Kidney epithelial cell (primary cell): Measurements from ENCODE around the gene PPIL4. TPM values are rescaled to one million over a fixed set of nuclear protein-coding genes. Genes with fewer than 3 reads are reported as not detected.

Experiments
- DNase-seq: peaks from one replicate; pipeline ENCODE4 v3.0.0-alpha.2; 2010; ENCODE audit warnings: low read depth
- H3K27me3 ChIP-seq: 2 replicates; pipeline ENCODE4 v1.6.0; 2011; ENCODE audit warnings: low read length; ENCODE audit not compliant: control insufficient read depth, insufficient read depth
- H3K36me3 ChIP-seq: 2 replicates; pipeline ENCODE4 v1.5.1; 2011; ENCODE audit warnings: low read length; ENCODE audit not compliant: control insufficient read depth, insufficient read depth
- H3K4me3 ChIP-seq: 2 replicates; pipeline ENCODE4 v1.5.1; 2011; ENCODE audit warnings: low read depth, mild to moderate bottlenecking, control low read depth, low read length
- total RNA-seq: library from RNA; depleted of rRNA; stranded (reverse); fragments of >200 nt; gene quantifications from 2 replicates; pipeline ENCODE4 v1.2.3, GENCODE V29; 2015
- TF ChIP-seq, protein P1 (sequence below): IDR thresholded peaks from 2 replicates; pipeline ENCODE4 v1.5.1; 2011; ENCODE audit warnings: mild to moderate bottlenecking, moderate library complexity, low read length, control low read depth, inconsistent platforms; ENCODE audit not compliant: insufficient read depth, poor library complexity, severe bottlenecking

Gene PPIL4
- total RNA-seq, 1 donor from 2014 or later = 34.6 TPM

DNA sequence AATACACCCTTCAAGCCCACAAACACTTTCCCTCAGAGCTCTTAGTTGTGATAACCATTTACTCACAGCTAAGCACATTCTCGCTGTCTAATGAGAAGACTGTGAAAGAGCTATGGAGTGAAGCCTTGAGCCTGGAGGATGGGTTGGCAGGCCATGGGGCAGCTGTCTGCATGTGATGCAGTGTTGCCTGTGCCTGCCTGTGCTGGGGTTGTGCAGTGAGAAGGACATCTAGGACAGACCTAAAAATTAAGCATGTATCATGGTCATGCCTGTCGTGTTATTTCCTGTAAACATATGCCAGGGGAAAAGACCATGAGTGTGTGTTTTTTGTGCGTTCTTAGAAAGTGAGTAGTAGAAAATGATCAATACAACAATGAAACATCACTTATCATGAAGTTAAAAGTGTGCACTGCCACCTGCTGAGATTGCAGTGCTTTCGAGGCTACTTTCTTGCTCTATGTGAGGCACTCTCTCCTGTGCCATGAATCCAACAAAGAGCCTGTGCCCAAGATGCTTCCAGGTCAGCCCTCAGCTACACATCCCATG lies 53.0 kb downstream of the PPIL4 start:
- Histone ChIP-seq H3K4me3 (no peak overlapping the region), H3K36me3 (no peaks in the 10 kb centered on the region), H3K27me3 (no peaks in the 10 kb centered on the region)
- TF ChIP-seq, protein P1, sequence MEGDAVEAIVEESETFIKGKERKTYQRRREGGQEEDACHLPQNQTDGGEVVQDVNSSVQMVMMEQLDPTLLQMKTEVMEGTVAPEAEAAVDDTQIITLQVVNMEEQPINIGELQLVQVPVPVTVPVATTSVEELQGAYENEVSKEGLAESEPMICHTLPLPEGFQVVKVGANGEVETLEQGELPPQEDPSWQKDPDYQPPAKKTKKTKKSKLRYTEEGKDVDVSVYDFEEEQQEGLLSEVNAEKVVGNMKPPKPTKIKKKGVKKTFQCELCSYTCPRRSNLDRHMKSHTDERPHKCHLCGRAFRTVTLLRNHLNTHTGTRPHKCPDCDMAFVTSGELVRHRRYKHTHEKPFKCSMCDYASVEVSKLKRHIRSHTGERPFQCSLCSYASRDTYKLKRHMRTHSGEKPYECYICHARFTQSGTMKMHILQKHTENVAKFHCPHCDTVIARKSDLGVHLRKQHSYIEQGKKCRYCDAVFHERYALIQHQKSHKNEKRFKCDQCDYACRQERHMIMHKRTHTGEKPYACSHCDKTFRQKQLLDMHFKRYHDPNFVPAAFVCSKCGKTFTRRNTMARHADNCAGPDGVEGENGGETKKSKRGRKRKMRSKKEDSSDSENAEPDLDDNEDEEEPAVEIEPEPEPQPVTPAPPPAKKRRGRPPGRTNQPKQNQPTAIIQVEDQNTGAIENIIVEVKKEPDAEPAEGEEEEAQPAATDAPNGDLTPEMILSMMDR = no peak
- no peak for DNase-seq

DNA sequence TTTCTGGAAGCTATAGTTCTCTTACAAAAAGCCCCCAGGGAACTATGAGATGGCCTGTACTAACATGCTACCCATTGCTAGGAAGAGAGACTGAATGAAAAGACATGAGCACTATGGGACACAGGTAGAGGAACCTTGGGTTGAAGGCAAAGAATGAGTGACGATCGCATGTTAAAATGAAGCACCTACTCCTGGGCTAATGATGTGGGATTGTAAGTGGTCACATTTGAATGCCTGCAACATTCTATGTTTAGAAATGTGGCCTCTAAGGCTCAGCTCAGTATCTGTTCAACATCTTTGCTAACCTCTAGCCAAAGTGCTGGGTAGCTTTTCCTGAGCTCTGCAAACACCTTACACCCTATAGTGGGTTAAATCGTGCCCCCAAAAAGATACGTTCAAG lies 55.9 kb downstream of the PPIL4 start:
- H3K4me3 ChIP-seq = no peak overlapping the region
- H3K27me3 ChIP-seq = no peaks in the 10 kb centered on the region
- DNase-seq = no peak
- TF ChIP-seq, protein P1 = no peak
- no peaks in the 10 kb centered on the region for H3K36me3 ChIP-seq

DNA sequence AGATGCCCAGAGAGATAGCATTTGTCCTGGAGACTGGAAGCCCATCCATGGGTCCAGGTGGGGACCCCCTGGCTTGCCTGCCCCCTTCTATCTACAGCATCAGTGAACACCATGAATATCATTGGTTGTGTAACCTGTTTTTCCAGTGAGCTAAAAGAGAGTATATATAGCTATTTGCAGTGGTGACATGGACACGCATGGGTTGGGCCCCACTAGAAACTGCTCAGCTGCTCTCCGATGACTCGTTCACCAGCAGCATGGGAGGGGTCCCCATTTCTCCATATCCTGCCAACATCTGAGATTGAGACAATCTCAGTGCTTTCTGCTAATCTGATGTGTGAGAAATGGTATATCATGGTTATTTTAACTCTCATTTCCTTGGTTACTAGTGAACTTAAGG lies 57.0 kb downstream of the PPIL4 start:
- no peak for DNase-seq
- no peak overlapping the region for H3K4me3 ChIP-seq
- no peaks in the 10 kb centered on the region for H3K36me3 ChIP-seq
- TF ChIP-seq, protein P1 = no peak
- H3K27me3 ChIP-seq = no peaks in the 10 kb centered on the region

DNA sequence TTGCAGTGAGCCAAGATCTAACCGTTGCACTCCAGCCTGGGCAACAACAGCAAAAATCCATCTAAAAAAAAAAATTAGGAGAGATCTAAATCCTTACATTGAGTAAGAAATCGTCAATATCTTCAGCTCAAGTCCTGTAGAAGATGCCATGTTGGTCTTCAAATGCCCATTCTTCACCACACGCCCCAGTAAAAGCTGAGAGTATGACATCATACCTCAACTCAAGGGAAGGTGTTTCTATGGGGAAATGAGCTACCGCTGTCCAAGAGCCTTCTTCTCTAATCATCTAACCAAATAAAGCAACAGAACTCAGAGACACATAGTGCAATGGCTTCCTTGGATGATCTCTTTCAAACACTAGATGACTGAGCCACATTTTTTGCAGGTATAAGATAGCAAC lies 58.5 kb downstream of the PPIL4 start:
- TF ChIP-seq, protein P1 = no peak
- no peaks in the 10 kb centered on the region for H3K36me3 ChIP-seq
- no peaks in the 10 kb centered on the region for H3K27me3 ChIP-seq
- DNase-seq = no peak
- no peak overlapping the region for H3K4me3 ChIP-seq

DNA sequence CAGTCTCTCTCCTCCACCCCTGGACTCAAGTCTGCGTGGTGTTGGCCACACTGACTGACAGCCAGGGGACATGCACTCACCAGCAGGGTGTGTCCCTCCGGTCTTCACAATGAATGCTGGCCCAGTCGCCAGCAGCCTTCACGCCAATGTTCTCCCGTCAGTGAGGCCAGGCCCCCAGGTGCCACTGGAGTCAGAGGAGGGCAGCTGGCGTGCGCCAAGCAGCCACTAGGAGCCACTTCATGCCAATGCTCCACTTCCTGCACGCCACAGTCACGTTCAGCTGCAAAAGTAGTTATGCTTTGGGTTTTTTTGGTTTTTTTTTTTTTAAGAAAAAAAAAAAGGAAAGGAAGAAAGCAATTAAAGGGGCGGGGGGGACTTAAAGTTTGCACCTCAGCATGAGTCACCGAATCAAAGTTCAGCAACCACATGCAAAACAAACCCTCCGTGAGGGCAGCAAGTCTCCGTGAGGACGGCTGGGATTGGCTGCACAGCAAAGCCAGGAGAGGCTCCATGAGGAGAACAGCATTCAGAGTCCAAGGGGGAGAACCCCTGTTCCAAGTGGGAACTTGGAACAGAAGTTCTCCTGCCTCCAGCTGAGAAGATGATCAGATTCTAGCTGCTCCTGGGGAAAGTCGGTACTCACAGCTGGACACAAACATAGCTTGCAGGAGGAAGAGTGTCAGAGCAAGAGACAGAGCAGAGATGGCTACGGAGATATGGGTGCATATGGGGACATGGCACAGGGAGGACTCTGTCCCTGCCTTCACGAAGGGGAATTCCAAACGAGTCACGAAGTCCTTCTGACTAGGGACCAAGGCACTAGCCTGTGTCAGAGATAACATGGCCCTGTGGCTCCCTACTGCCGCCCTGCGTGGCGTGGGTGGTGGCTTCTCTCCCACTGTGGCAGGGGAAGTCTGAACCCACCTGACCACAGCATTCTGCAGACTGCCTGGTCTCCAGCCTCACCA lies 60.8 kb downstream of the PPIL4 start, which contains the start of gene ZC3H12D:
Gene ZC3H12D (minus strand): TSS at position 282 of the 968 bp plus-strand sequence. CDS start 10,471 bp downstream, outside the sequence.
- Histone ChIP-seq H3K36me3 (no peaks in the 10 kb centered on the region), H3K4me3 (no peak within 1 kb of the TSS), H3K27me3 (no peaks in the 10 kb centered on the region)
- TF ChIP-seq, protein P1 = no peak
- DNase-seq = no peak
